ENCODE measurements around the gene NAV2.

GRCh38 chr11:19988598-19988997, 276.0 kb downstream of the NAV2 start:
- no peak for TF ChIP-seq CTCF (conservative IDR thresholded peaks at IDR 0.05; ENCODE audit: low read depth in 2 of 2)
- TF ChIP-seq EZH2 (IDR thresholded peaks at IDR 0.05; ENCODE audit: low read depth, unreplicated experiment): no peak
- no peak for TF ChIP-seq REST (IDR thresholded peaks at IDR 0.05; ENCODE audit: unreplicated experiment)
- TF ChIP-seq POLR2AphosphoS5 (IDR thresholded peaks at IDR 0.05; ENCODE audit: low read depth): no peak
- TF ChIP-seq EZH2phosphoT487 (IDR thresholded peaks at IDR 0.05; ENCODE audit: unreplicated experiment): no peak

All from GM23338 (cell line).